Left lung (tissue), 10 donors: ENCODE data around the gene CIAO3. TPM values are rescaled to one million over a fixed set of nuclear protein-coding genes. Genes with fewer than 3 reads are reported as not detected.

Experiments used
- ATAC-seq: fragments of 200-7000 bp; cut with Tn5 transposase; one replicate; pipeline ENCODE4 v1.9.1; 2020; ENCODE audit warnings: moderate library complexity
- DNase-seq, 4 donors: peaks; one replicate each; pipeline ENCODE4 v3.0.0-alpha.2; 2013 to 2020
- H3K27ac ChIP-seq, 2 donors: fragments of 200-600 bp; sonication (generic) in 1 of 2; one replicate each; pipeline versions ENCODE4 v1.5.0 to v1.8.0; 2020 to 2021
- H3K27me3 ChIP-seq, 2 donors: fragments of 200-600 bp; sonication (generic) in 1 of 2; one replicate each; pipeline versions ENCODE4 v1.5.0 to v1.8.0; 2020 to 2021
- H3K36me3 ChIP-seq, 2 donors: fragments of 200-600 bp; sonication (generic) in 1 of 2; one replicate each; pipeline versions ENCODE4 v1.5.0 to v1.8.0; 2020 to 2021
- H3K4me1 ChIP-seq, 2 donors: fragments of 200-600 bp; one replicate each; pipeline ENCODE4 v1.8.0; 2021
- H3K4me3 ChIP-seq, 2 donors: fragments of 200-600 bp; sonication (generic) in 1 of 2; one replicate each; pipeline versions ENCODE4 v1.5.0 to v1.8.0; 2020 to 2021; ENCODE audit warnings: mild to moderate bottlenecking in 1 of 2
- H3K9me3 ChIP-seq, 2 donors: fragments of 200-600 bp; sonication (generic) in 1 of 2; one replicate each; pipeline versions ENCODE4 v1.5.0 to v1.8.0; 2020 to 2021
- CTCF ChIP-seq, 2 donors: fragments of 200-600 bp; sonication (generic) in 1 of 2; IDR thresholded peaks; one replicate each; pipeline versions ENCODE4 v1.5.0 to v1.8.0; 2021; ENCODE audit warnings: antibody characterized with exemption in 2 of 2
- intact Hi-C, 2 donors: fragments of 100-400 bp; cut with DNase I; formaldehyde crosslinking; loops; one replicate each; pipeline versions ENCODE4 v1.11.2 to v1.14.2; 2022
- polyA plus RNA-seq, 6 donors: library from polyadenylated mRNA; unstranded; fragments of 120-200 nt; gene quantifications; one replicate each; pipeline ENCODE4 v1.2.1, GENCODE V29; 2013; ENCODE audit not compliant: insufficient read length in 6 of 6
- total RNA-seq, 2 donors: library from RNA; stranded (reverse); fragmentation: NEBNext Ultra II Directional; extraction: Animal tissue kit (Norgen Biotek cat#: 25700); gene quantifications; one replicate each; pipeline ENCODE4 v1.2.1, GENCODE V29; 2021
- donor health status: DM: no; HTN: yes; CAD: no.
- donor health status: DM: no; HTN: no; CAD: no.

CIAO3 gene
- total and polyA plus RNA-seq, 8 donors: 17.2 to 28.2 (median 21.2) TPM

- H3K9me3 ChIP-seq: no peaks in the 10 kb centered on the region
- H3K36me3 ChIP-seq: peaks cover 0 to 27% of the 10 kb centered on the region in 2 donors
- H3K27ac ChIP-seq: peak overlapping the region in 1 of 2 donors; percentile 51
- peak overlapping the region; percentile 83 to 90 for H3K4me3 ChIP-seq
- peak in 1 of 4 donors; percentile 85 for DNase-seq
- peak; percentile 34 for ATAC-seq
- peaks cover 0 to 13% of the 10 kb centered on the region in 2 donors for H3K27me3 ChIP-seq
- intact Hi-C loops: no loop called here
- peaks cover 11 to 18% of the 10 kb centered on the region in 2 donors for H3K4me1 ChIP-seq
- TF ChIP-seq CTCF (IDR thresholded peaks at IDR 0.05): no peak
These were observed 386 bp downstream of the CIAO3 start for GRCh38 chr16:740459-740763.

GRCh38 chr16:739560-740458 is 988 bp downstream of the CIAO3 start:
- no peak for ATAC-seq
- DNase-seq: peak in 1 of 4 donors; percentile 80
- no peak for TF ChIP-seq CTCF (IDR thresholded peaks at IDR 0.05)
- peaks cover 0 to 33% of the 10 kb centered on the region in 2 donors for H3K36me3 ChIP-seq
- intact Hi-C loops: no loop called here
- H3K4me3 ChIP-seq: peak overlapping the region; percentile 83 to 90
- no peaks in the 10 kb centered on the region for H3K9me3 ChIP-seq
- H3K27ac ChIP-seq: no peak overlapping the region
- peaks cover 11 to 18% of the 10 kb centered on the region in 2 donors for H3K4me1 ChIP-seq
- H3K27me3 ChIP-seq: peaks cover 0 to 13% of the 10 kb centered on the region in 2 donors

- Histone ChIP-seq H3K9me3 (no peaks in the 10 kb centered on the region), H3K36me3 (peaks cover 0 to 61% of the 10 kb centered on the region in 2 donors), H3K27me3 (peaks cover 0 to 1% of the 10 kb centered on the region in 2 donors), H3K4me1 (peaks cover 11 to 18% of the 10 kb centered on the region in 2 donors), H3K4me3 (no peak overlapping the region), H3K27ac (no peak overlapping the region)
- intact Hi-C loops: no loop called here
- TF ChIP-seq CTCF (IDR thresholded peaks at IDR 0.05): no peak
- no peak for ATAC-seq
- DNase-seq: peak in 1 of 4 donors; percentile 61
These were observed 3.8 kb downstream of the CIAO3 start for GRCh38 chr16:736936-737481.

- no peak overlapping the region for H3K4me3 ChIP-seq
- peaks cover 0 to 71% of the 10 kb centered on the region in 2 donors for H3K36me3 ChIP-seq
- H3K4me1 ChIP-seq: peaks cover 7 to 14% of the 10 kb centered on the region in 2 donors
- no peaks in the 10 kb centered on the region for H3K9me3 ChIP-seq
- H3K27ac ChIP-seq: no peak overlapping the region
- ATAC-seq (no peak), DNase-seq (no peak)
- no peak for TF ChIP-seq CTCF (IDR thresholded peaks at IDR 0.05)
- H3K27me3 ChIP-seq: no peaks in the 10 kb centered on the region
- intact Hi-C loops: no loop called here
These were observed 4.8 kb downstream of the CIAO3 start for GRCh38 chr16:735982-736453.
